NCI-H1105 (cell line): Measurements from ENCODE around the gene CCL18.
"Not testable (repeated sequence)": the region's sequence is repeated elsewhere in the genome, so short reads cannot be mapped to it uniquely, and the experiment has no call there.

Experiments used
- DNase-seq: peaks from one replicate; lab custom pipeline; 2025; lab: John Stamatoyannopoulos, UW

Gene CCL18

DNA sequence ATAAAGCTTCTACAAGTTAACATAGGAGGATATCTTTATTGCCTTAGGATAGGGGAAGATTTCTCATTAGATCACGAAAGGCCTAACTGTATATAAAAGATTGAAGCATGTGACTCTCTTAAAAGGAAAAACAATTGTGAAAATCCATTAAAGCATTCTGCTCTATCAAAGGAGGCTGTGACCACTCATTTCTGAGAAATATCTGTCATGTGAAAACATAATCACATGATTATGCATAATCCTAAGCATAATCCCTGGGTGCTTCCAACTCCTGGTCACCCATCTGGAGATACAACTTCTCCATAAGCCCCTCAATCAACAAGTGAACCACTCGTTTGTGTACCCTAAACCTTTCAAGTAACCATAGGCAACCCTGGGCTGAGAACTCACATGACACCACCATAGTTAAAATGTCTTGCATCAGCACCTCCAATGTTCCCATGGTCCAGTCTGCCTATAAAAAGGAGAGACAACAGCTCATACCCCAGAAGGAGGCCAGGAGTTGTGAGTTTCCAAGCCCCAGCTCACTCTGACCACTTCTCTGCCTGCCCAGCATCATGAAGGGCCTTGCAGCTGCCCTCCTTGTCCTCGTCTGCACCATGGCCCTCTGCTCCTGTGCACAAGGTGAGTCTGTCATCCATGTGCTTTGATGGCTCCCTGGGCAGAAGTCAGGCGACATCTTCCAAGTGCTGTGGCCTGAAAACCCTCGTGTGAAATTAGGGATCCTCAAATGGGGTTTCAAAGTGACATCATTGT lies at the start of gene CCL18:
TSS of gene CCL18 (plus strand) at position 487 of the 756 bp plus-strand sequence. CDS start at position 558, 71 bp downstream.
- DNase-seq: no peak

- DNase-seq: no peak
Observed at GRCh38 chr17:36014946-36015345, 49.1 kb upstream of the CCL18 start.

- not testable (repeated sequence) for DNase-seq
Observed at GRCh38 chr17:36015895-36016294, 48.2 kb upstream of the CCL18 start.

DNA sequence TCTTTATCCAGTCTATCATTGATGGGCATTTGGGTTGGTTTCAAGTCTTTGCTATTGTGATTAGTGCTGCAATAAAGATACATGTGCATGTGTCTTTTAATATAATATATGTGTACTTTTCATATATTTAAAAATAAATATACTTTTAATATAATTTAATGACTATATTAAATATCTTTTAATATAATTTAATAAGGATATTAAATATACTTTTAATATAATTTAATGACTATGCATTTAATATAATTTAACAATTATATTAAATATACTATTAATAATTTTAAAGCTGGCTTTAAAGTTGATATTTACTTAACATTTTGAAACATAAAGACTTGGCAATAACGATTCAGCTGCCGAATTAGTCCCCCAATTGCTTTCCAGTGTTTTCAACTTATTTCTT lies 47.5 kb upstream of the CCL18 start:
- no peak for DNase-seq

DNA sequence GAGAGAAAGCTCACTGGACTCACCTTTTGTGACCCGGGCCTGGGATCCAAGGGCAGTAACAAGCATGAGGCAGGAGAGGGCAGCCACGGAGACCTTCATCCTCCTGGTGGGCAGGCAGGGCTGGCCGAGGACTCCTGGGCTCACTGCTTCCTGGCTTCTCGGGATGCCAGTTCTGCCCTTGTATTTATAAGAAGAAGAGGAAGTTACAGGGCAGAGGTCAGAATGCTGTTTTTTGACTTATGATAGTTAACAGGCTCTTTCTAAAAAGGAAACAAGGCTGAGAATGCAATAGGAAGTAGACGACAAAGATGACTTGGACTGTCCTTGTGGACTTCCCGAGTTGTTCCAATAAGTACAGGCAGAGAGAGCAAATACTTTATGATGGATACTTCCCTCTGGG lies 46.3 kb upstream of the CCL18 start, which contains the start of gene CCL23:
TSS of gene CCL23 (minus strand) at position 174 of the 400 bp plus-strand sequence. CDS start at position 99, 75 bp downstream.
- DNase-seq: no peak

- DNase-seq: no peak
Observed at GRCh38 chr17:36019423-36019822, 44.6 kb upstream of the CCL18 start.

GRCh38 chr17:36024106-36024869 lies 39.8 kb upstream of the CCL18 start:
- DNase-seq: no peak

GRCh38 chr17:36027761-36028160 lies 36.3 kb upstream of the CCL18 start:
- DNase-seq: no peak

DNA sequence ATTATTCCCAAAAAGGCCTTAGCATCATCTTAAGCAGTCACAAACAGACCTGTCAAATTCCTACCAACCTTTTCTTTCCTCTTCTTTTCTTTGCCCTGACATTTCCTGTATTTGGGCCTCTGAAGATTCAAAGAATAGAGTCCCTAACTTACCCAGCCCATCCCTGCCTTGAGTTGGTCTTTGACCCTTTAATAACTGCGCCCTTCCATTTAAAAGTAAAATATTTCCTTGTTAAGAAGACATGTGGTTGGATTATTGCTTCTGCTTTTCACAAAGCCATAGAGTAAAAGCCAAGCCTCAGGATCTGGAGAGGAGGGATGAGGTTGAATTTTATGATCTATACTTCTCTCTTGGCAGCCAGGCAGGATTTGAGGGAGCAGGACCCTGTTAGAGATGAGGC lies 33.1 kb upstream of the CCL18 start:
- no peak for DNase-seq

DNA sequence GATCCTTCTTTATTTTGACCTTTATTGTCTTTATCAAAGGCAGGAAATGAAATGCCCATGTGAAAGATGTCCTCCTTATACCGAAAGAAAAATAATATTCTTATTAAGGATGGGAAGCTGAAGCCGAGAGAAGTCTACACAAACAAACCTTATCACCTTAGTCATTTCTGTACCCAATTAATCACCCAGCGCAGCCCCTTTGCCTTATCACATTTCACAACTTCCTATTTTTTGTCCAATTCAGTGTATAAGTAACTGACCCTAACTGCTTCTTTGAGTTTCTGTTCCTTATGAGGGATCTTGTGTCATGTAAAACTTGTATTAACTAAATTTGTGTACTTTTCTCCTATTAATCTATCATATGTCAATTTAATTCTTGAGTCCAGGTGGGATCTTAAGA lies 29.9 kb upstream of the CCL18 start:
- no peak for DNase-seq

- no peak for DNase-seq
Observed at GRCh38 chr17:36036235-36036634, 27.8 kb upstream of the CCL18 start.

DNA sequence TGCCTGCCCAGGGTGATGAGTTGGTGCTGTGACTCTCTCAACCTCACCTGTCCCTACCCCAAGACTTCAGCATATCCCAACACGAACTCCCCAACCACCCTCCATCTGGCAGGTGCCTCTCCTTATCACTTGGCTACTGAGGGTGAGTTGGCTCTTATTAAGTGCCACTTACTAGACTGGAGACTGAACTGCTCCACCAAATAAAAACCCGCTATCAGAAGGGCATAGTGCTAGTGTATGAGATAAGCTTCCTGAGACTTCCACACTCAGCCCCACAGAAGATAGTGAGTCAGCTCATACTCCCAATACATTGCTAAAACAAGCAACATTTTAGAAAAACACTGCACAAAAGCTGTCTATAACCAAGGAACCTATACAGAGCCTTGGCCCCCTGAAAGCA lies 16.0 kb upstream of the CCL18 start:
- DNase-seq: no peak

DNA sequence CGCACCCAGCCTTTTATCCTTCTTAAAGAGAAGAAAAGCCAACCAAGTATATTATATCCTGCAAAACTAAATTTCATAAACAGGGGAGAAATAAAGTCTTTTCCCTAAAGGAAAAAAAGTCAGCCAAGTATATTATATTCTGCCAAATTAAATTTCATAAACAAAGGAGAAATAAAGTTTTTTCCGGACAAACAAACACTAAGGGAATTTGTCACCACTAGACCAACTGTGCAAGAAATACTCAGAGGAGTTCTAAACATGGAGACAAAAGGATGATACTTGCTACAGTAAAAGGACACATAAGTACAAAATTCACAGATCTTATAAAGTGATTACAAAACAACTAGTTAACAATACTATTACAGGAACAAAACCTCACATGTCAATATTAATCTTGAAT lies 14.4 kb upstream of the CCL18 start:
- no peak for DNase-seq

- DNase-seq: no peak
Observed at GRCh38 chr17:36055171-36055570, 8.9 kb upstream of the CCL18 start.

DNA sequence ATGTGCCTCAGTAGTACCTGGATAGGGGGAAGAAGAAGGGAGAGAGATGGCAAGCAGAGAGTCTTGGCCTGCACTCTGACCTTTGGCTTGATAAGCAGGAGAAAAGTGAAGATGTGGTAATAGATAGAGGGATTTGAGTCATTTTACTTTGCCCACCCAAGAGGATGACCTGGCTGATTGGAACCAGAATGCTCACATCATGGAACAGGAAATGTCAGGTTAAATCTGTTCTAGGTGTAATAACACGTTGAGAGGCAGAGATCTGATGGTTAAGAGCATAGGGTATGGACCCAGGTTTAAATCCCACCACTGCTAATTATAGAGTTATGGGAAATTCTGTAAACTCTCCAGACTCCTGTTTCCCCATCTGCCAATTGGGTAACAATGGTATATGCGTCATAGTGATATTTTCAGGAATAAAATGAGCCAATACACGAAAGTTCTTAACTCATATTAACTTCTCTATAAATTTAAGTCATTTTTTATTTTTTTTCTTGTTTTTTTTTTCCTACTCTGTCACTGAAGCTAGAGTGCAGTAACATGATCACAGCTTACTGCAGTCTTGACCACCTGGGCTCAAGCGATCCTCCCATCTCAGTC lies 8.1 kb upstream of the CCL18 start:
- no peak for DNase-seq

DNA sequence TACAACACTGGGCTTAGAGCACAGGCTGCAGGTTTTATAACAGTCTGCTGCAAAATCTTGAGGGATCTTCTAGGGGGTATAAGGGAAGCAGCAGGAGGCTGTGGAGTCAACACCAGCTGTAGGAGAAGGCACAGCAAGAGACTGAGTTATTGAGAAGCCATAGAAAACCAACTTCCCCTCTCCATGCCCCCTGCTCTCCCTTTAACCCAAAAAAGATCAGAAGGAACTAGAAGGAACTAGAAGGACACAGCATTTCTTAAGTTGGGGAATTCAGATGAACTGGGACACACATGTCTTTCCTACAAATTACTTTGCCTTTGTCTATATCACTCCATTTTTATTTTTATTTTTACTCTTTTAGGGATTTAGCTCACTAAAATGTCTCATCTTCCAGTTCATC lies 6.2 kb upstream of the CCL18 start:
- no peak for DNase-seq

DNA sequence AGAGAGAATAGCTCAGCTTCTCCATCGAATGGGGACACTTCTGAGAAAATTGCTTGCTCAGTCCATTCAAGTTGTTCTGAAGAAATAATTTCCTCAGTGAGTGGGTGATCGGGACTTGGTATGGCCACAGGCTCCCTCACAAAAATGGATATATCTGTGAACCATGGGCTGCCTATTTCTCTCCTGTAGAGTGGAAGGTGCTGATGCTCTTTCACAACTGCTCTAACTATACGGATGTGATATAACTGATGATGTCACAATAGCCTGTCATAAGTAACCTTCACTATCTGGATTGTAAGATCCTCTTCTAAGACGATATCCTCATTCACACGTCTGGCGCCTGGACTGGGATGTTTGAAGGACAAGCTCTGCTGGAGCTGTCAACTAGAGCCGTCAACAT lies 4.7 kb upstream of the CCL18 start:
- DNase-seq: no peak

- DNase-seq: no peak
Observed at GRCh38 chr17:36060816-36061215, 3.3 kb upstream of the CCL18 start.

DNA sequence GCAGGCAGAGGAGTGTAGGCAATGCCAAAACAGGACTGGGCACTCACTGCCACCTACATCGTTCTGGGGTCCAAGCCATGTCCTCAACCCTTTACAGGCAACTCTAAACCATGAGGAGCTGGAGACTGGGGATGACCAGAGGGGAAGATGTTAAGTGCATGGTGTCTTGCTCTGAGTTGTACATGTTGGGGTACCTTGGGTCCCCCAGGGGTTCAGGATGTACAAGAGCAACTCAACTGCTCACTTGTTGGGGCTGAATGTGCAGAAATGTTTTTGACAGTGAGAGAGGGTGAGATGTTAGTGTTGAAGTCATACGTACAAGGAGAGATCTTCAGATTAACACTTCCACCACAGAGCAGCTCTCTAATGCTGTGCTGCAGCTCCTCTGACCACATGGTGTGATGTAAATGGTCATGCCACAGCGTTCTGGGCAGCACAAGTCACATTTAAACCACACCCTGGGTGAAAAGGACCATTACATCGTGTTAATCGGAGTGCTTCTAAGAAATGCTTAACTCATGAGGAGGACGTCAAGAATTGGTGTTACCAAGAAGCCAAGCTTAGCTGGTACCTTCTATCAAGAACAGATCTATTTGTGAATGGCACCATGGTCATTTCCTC lies 2.4 kb downstream of the CCL18 start:
- DNase-seq: no peak

GRCh38 chr17:36068524-36068923 lies 4.5 kb downstream of the CCL18 start:
- no peak for DNase-seq

GRCh38 chr17:36069136-36069535 lies 5.1 kb downstream of the CCL18 start:
- no peak for DNase-seq

GRCh38 chr17:36070427-36070826 lies 6.4 kb downstream of the CCL18 start:
- DNase-seq: no peak

DNA sequence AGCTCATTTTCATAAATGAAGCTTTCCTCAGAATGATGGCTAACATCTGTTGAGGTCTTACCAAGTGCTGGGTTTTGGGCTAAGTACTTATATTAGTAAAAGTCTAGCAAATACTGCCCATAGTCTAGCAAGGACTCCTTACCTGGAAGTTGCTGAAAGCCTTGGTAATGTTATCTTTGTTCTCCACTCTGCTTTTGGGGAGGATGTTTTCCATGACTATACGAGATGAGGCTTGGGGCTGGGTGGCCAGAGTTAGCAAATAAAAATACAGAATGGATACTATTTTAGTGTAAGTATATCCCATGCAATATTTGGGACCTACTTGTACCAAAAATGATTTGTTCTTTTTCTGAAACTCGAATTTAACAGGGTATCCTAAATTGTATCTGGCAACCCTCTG lies 7.7 kb downstream of the CCL18 start:
- DNase-seq: no peak
